DMS 273 (cell line): ENCODE results near the gene WIPI1.

Experiments
- DNase-seq: peaks from one replicate; lab custom pipeline; 2025; ENCODE audit not compliant: unreplicated experiment; lab: John Stamatoyannopoulos, UW

The WIPI1 gene

GRCh38 chr17:68461122-68461539, 3.8 kb upstream of the WIPI1 start:
- DNase-seq = peak; percentile 57

- no peak for DNase-seq
These were observed 3.4 kb upstream of the WIPI1 start for GRCh38 chr17:68460715-68461114.

- DNase-seq = no peak
These were observed 2.9 kb upstream of the WIPI1 start for GRCh38 chr17:68460146-68460545.

GRCh38 chr17:68459037-68459639, 1.8 kb upstream of the WIPI1 start:
- DNase-seq = no peak

GRCh38 chr17:68458260-68459036, 1.2 kb upstream of the WIPI1 start:
- DNase-seq = no peak

- peak; percentile 99 for DNase-seq
These were observed 403 bp upstream of the WIPI1 start for GRCh38 chr17:68457539-68458259.

- peak; percentile 94 for DNase-seq
These were observed 743 bp downstream of the WIPI1 start for GRCh38 chr17:68456339-68457167.

- DNase-seq = no peak
These were observed 1.4 kb downstream of the WIPI1 start for GRCh38 chr17:68455901-68456338.

GRCh38 chr17:68453991-68454665, 3.2 kb downstream of the WIPI1 start:
- no peak for DNase-seq

- no peak for DNase-seq
These were observed 4.5 kb downstream of the WIPI1 start for GRCh38 chr17:68452724-68453290.

- DNase-seq = peak; percentile 47
These were observed 5.5 kb downstream of the WIPI1 start for GRCh38 chr17:68451670-68452354.

GRCh38 chr17:68450801-68451200, 6.5 kb downstream of the WIPI1 start:
- DNase-seq = no peak

- DNase-seq = peak; percentile 81
These were observed 6.9 kb downstream of the WIPI1 start for GRCh38 chr17:68450391-68450790.

- DNase-seq = peak; percentile 50
These were observed 8.1 kb downstream of the WIPI1 start for GRCh38 chr17:68449021-68449739.

GRCh38 chr17:68446626-68447041, 10.7 kb downstream of the WIPI1 start:
- DNase-seq = peak; percentile 99

GRCh38 chr17:68445671-68446070, 11.6 kb downstream of the WIPI1 start:
- no peak for DNase-seq

GRCh38 chr17:68443972-68444464, 13.3 kb downstream of the WIPI1 start:
- peak; percentile 20 for DNase-seq

- no peak for DNase-seq
These were observed 16.1 kb downstream of the WIPI1 start for GRCh38 chr17:68441070-68441770.
